HG03066 (cell line): ENCODE results near the gene MMP24.
A peak's percentile ranks its signal among the peaks of the same experiment; 100 is the strongest.
"Not testable (repeated sequence)": the region's sequence is repeated elsewhere in the genome, so short reads cannot be mapped to it uniquely, and the experiment has no call there.

Experiments used
- ATAC-seq: cut with Tn5 transposase; IDR thresholded peaks from one replicate; pipeline ENCODE4 v1.9.1; 2021; ENCODE audit warnings: low read depth; ENCODE audit not compliant: unreplicated experiment

Gene MMP24

DNA sequence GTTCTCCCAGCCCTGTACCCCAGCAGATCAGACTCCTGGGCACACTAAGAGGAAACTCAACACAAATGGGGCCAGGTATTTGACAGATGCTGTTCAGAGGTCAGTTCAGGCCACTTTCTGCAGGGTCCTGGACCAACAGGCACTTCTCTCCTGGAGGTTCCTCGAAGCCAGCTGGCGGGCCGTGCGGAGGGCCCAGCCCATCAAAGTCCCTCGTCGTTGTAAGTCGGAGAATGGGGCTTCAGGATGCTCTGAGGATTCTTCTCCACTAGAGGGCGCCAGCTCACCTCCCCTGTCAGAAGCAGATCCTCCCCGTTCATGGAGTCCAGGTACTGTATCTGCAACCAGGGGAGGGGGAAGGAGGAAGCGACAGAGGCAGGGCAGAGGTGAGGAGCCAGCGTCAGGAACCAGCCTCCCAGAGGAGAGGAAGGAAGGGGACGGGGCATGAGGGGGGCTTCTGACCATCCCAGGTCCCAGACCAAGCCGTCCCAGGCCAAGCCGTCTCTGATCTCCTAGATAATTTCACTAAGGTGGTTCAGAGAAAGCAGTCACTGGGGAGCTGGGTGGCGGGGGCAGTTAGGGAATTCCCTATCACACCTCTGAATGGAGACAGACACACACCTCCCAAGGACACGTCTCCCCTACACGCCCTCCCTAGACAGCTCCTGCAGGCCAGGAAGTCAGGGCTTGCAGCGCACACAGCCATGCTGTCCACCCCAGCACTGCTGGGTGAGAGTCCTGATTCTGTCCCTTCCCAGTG is 77.4 kb downstream of the MMP24 start:
- ATAC-seq = peak; percentile 70

DNA sequence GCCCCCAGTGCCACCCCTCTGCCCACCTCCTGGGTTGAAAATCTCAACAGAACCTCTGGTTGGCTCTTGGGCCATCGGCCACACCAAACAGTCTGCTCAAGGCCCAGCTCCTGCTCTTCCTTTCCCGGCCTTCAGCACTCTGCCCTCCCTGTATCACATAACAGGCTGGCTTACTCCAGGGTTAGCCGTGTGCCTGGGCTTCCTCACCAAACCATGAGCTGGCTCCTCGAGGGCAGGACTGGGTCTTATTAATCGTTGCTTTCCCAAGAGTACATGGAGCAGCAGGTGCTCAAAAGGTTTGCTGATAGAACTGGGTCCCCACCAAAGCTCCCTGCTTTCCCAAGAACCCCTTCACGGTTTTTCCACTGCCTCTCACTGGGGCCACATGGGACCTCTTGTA is 78.5 kb downstream of the MMP24 start:
- no peak for ATAC-seq

DNA sequence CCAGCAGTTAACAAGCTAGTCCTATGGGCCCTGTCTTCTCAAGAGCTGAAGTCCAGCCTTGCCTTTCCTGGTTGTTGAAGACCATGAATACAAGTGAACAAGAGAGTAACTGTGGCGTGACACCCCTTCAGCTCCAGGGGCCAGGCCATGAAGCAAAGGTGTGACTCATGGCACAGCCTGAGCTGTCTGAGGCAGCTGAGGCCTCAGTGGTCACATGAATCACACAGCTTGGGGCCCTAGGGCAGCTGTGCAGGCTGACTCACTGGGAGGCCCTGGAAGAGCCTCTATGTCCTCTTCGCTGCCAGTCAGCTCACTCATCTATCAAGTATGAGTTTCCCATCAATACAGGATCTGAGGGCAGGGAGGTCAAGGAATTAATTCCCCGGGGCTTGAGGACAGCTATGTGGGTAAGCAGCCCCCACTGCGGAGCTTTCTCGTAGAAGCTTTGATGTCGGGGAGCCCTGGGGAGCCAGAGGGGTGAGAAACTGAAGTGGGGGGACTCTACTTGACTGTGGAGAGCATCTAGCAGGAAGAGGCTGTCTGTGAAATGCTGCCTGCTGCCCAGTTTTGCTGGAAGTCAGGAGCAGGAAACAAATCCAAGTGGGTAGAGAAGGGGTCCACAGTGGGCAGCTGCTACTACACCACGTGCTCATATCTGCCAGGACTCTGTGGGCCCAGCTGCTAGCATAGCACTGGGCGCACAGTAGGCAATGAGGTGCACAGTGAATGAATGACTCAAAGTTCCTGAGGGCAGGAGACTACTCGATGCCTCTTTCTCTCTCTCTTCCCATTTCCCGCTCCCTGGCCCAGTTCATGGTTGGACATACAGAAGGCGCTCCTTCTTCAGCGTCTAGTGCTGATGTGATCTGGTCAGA is 79.4 kb downstream of the MMP24 start:
- ATAC-seq = no peak

DNA sequence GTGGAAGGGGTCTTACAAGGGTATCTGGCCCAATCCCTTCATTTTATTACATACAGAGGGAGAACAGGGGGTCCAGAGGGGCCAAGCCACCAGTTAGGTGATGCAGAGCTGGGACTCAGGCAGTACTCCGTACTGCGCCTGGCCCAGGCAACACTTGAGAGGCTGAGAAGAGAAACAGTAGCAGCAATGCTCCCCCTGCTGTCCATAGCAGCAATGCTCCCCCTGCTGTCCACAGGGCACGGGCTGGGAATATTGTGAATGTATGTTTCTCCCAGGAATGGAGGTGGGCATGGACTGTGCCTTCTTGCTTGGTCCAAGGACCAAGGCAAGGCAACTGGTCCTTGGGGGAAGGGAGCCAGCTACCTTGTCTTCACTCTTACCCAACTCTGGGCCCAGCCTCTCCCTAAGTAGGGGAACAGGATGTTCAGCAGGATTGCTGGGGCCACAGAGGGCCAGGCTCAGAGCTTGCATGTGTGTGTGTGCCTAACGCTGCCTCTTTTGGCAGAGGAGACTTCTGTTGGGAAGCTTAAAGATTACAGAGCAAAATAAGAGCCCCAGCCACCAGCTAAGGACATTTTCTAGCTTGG is 80.5 kb downstream of the MMP24 start:
- ATAC-seq = no peak

DNA sequence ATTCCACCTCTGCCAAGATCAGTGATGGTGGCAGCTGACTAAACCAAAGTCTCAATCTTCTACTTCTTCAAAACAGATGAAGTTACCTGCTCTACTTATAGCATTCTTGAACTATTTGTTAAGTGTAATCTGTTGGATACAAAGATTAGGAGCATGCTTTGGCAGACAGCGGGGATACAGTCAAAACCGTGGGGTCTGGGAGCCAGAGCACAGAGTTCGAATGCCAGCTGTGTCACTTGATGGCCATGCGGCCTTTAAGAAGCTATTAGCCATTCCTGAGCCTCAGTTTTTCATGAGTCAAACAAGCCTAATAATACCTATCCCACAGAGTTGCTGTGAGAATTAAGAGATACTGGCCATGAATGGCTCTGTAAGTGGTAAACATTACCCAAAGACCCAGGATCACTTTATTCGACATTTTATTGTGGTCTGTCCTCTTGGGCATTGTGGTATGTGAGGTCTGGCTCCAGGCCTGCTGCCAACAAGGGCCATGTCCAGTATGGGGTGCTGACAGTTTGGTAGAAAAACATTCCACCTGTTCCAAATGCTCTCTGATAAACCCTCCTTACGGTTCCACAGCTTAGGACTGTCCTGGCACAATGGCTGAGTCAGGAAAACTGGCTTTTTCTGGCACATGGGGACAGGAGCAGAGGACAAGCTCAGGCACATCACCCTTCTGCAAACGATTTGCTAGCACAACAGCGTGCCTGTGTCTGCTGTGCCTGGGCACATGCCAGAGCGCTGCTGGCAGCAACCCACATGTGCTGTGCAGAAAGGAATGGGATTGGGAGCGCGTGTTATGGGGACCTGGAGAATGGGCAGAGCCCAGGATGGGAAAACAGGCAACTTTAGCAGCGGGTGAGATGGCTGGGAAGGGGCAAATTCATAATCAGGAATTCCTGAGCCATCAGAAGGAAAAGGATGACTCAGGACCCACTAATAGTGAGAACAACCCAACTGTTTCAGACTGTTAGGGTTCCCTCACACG is 81.5 kb downstream of the MMP24 start:
- no peak for ATAC-seq

DNA sequence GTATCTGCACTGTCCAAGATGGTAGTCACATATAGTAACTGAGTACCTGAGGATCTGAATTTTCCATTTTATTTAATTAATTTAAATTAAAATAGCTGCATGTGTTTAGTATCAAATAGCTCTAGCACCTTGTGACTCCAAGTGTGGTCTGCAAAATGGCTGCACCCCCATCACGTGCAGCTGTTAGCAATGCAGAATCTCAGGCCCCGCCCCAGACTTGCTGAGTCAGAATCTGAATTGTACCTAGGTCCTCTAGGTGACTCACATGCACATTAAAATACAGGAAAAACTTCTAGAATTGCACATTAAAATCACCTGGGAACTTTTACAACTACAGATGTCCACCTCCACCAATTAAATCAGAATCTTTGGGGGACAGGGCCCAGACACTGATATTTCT is 84.9 kb downstream of the MMP24 start:
- ATAC-seq = no peak

DNA sequence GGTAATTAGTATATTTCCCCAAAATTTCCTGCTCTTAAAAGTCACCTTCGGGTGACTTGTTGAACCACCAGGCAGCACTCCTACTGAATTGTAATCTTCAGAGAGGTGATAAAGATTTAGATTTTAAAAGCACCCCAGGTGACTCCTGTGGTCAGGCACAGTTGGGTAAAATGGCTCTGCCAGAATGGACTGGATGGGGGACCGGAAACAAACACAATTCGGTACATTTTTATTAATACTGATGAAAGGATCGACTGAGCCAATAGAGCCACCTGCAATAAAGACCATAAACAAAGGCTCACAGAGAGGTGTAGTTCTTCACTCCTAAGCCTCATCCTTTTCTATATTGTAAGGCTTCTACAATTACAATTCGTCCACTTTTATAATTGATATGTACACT is 85.3 kb downstream of the MMP24 start:
- no peak for ATAC-seq

DNA sequence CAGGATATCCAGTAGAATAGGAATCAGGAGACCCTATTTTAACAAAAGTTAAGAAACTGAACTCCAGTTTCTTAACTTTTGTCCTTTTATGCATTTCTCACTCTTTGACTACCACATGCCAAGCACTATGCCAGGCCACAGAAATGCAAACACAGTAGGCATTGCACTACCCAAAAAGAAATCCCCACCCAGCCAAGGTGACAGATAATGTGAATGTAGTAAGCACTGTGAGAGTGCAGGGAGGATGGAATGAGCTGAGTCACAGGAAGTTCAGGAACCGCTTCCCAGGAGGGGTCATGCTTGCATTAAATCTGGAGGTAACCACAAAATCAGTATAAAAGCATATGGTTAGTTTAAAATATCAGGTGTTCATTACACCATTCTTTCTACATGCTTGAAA is 85.8 kb downstream of the MMP24 start:
- ATAC-seq = no peak

DNA sequence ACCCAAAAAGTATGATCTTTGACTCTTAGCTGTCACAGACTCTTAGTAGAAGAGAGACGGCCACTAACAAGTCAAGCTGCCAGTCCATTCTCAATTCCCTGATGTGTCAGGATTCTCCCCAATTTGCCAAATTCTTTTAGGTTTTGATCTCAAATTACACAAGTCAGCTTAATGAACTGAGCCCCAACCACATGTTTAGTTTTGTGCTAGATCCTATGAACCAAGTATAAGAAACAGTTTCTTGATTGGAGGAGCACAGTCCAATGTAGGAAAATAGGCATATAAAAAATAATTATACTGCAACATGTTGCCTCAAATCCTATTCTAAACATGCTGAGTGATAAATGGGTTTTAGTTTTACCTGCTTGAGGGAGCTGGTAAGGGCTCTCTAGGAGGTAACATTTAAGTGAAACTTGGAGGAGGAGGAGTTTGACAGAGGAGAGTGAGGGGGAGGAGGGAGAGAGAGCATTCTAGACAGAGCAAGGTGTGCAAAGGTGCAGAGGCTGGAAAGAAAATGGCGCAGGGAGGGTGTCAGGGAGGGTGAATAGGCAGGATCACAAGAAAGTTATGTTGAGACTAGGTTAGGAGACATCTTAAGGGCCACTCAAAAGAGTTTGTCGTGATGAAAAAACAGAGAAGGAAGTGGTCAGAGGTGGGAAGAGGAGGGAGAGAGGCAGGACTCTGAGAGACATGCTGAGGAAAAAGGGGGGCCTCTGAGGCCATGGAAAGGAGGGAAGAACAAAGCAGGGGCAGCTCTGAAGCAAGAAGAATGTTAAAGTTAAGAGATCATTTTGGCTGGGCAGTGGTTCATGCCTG is 88.5 kb downstream of the MMP24 start:
- no peak for ATAC-seq

DNA sequence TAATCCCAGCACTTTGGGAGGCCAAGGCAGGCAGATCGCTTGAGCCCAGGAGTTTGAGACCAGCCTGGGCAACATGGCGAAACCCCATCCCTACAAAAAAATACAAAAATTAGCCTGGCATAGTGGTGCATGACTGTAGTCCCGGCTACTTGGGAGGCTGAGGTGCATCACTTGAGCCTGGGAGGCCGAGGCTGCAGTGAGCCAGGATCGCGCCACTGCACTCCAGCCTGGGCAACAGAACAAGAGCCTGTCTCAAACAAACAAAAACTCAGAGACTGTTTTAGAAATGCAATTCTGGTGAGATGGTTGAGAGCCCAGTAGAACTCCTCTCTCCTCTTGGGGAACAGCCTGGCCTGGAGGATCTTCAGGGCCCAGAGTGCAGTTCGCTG is 89.1 kb downstream of the MMP24 start:
- ATAC-seq = not testable (repeated sequence)

DNA sequence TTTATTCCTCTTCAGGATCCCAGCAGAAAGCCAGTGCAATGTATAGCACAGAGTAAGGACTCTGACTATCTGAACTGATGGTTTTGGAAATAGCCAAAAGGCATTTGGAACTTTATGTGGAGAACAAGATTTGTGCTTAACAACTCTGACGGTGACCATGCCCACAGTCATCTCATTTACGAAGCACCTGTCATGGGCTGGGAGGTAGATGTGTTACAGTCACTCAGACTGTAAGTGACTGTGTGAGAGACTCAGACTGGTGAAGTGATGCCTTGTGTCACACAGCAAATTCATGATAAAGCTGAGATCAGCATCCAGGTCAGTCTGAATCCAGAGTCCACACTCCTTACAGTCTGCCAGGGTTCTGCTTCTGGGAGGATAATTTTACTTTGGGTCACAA is 89.6 kb downstream of the MMP24 start:
- no peak for ATAC-seq

DNA sequence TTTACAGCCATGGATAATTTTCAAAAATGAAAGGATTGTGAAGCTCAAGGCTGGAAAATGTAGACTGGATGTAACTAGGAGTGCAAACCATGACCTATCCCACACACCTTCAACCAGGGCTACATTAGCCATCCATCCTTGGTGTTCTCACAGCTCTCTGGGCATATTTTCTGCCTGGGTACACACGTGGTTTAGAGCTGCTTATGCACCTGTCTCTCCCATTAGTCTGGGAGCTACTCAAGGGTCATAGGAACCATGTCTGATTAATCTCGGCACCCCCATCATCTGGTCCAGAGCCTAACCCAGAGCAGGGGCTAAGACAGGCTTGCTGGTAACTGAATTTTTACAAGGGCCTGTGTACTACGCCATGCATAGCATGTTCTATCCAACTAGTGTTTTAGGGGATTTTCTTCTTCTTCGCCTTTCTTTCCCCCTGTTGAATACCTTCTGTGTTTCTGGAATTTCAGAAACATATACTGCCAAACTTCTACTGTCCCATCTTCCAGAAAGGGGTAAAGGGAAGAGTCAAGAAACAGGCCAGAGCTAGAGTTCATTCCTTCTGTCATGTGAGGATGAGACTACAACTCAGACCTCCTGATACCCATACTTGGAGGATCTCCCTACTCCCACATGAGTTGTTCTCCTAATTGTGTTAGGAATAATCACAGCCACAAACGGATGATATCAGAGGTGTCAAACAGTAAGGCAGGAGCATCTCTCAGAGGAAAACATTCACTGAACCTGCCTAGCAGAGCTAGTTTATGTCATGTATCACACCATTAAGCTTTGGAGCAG is 91.1 kb downstream of the MMP24 start:
- ATAC-seq = no peak

DNA sequence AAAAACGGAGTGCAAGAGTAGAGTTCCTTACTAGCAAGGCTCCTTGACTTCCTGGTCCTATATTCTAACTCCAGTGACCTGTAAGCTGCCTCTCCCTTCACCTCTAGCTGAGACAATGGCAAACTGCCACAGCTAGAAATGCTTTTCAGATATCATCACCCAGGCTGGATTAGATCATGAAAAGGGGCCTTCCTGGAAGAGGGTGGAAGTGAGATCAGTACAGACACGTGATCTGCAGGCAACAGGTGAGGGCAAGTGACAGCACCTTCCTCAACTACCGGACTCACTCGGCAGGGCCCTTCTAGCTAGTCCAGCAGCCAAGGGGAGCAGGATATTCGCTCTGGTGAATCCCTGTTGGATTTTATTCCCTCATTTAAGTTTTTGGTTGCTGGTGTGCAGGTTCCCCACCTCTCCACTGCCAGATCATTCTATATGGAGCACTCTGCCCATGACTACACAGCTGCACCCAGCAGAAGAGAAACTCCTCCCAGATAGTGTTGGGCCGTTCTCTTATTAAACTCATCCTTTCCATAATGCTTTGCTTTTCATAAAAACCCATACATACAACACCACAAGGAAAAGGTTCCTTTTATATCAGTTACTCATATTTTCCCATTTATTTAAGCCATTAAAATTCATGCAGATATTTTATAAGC is 92.1 kb downstream of the MMP24 start:
- no peak for ATAC-seq

DNA sequence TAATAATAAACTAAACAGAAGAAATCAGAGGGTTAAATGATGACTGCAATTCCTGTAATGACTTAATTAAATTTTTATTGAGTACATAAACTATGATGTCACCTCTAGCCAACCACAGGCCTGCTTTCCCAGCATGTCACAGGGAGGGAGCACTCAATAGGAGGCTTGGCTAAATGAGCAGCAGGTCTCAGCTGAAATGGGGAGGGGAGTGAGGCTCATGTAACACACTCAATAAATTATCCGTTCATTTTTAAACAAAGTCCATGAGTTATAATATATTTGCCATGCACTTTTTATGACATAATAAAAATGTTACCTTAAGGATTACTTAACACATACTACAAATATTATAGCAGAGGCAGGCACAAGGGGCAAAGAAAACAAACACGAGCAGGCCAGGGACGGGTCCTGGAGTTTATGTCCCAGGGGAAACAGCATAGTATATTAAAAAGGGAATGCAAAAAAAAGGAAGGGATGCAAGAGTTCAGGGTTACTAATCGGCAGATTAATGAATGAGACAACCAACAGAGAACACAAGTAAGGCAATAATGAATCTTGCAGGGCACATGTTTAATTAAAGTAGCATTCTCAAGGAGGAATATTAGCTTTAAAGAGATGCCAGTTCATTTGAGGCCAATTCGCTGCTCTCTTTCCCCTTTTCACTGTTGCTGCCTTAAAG is 92.8 kb downstream of the MMP24 start:
- no peak for ATAC-seq

DNA sequence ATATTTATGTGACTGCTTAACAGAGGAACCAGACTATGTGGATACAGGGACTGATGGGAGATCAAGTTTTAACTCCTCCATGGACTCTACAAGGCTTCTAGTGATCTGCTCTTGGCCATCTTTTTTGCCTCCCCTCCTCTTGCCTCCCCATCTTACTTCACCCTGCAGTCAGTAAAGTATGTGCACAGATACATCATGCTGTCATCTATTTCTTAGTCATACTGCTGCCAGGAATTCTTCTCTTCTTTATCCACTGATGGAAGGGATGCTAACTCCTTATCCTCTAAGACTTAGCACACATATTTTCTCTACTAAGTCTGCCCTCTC is 93.3 kb downstream of the MMP24 start:
- no peak for ATAC-seq

DNA sequence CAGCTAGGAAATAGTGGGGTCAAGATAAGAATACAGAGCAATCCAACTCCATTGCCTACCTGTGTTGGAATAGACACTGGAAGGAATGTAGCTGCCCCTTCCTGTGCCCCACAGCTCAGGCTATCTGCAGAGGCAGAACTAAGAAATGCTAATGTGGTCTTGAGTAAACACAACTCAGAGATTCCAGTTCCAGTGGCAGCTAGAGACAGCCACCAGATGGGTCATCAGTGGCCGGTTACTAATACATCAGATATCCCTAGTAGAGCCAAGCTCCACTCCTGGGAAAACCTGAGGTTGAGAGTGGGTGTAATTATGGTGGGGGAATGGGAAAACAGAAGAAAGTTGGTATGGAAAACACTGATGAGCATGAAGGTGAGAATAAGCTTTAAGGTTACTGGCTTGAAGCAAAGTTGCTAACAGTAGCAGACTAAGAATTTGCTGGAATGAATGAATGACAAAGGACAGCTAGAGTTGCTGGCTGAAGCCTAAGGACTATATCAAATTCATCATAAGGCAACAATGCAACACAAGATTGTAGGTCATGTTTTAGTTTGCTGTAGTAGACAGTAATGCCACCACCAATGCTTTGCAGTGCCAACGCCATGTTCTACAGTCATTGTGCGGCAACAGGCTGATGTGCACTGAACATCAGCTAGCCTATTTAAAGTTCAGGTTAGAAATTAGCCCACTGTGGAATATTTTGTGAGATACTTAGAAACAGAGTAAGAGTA is 94.1 kb downstream of the MMP24 start:
- no peak for ATAC-seq

DNA sequence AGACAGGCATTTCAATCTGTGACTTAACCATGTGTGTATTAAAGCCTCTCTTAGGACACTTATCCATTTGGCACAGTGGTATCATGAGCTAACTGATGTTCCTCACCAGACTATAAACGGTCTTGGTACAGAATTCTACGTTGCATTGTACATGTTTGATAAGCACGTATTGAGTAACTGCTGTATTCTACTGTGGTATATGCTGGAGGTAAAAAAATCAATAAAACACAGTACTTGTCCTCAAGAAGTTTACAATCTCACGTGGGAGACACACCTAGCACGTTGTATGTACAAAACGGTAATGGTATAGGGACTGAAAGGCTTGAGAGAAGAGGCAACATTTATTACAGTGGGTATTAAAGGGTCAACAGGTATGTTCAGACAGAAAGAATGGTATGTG is 98.9 kb downstream of the MMP24 start:
- ATAC-seq = no peak
